CD14-positive monocyte (primary cell): ENCODE data around the gene PSPH. TPM values are rescaled to one million over a fixed set of nuclear protein-coding genes. Genes with fewer than 3 reads are reported as not detected.
A peak's percentile ranks its signal among the peaks of the same experiment; 100 is the strongest.

Experiments used
- DNase-seq, 3 donors: peaks; one replicate each; pipeline ENCODE4 v3.0.0-alpha.2; 2011 to 2022
- H2AFZ ChIP-seq: 2 replicates; pipeline ENCODE4 v1.6.0; 2012; ENCODE audit warnings: mild to moderate bottlenecking, low read depth, low read length, inconsistent platforms; ENCODE audit not compliant: insufficient read depth, poor library complexity, severe bottlenecking
- H3K27ac ChIP-seq, 2 donors: 1 replicate in 1 of 2; 2 replicates in 1 of 2; pipeline ENCODE4 v1.5.1; 2012 to 2013; ENCODE audit warnings: low read length in 2 of 2, control low read depth in 1 of 2, inconsistent platforms in 1 of 2, low read depth in 1 of 2, mild to moderate bottlenecking in 1 of 2
- H3K27me3 ChIP-seq, 2 donors: one replicate each; pipeline versions ENCODE4 v1.6.0 to v1.6.1; 2011 to 2013; ENCODE audit warnings: low read length in 2 of 2; ENCODE audit not compliant: control insufficient read depth in 2 of 2, insufficient read depth in 2 of 2
- H3K36me3 ChIP-seq, 2 donors: replicated peaks in 1 of 2; 1 replicate in 1 of 2; 2 replicates in 1 of 2; pipeline versions ENCODE4 v1.5.1 to v1.6.1; 2012 to 2013; ENCODE audit warnings: low read length in 2 of 2, control low read depth in 1 of 2, inconsistent platforms in 1 of 2, mild to moderate bottlenecking in 1 of 2; ENCODE audit not compliant: insufficient read depth in 2 of 2, control insufficient read depth in 1 of 2
- H3K4me1 ChIP-seq, 2 donors: 1 replicate in 1 of 2; 2 replicates in 1 of 2; pipeline versions ENCODE4 v1.5.1 to v1.6.1; 2012 to 2013; ENCODE audit warnings: low read length in 2 of 2, control low read depth in 1 of 2, inconsistent platforms in 1 of 2, mild to moderate bottlenecking in 1 of 2, moderate library complexity in 1 of 2; ENCODE audit not compliant: insufficient read depth in 2 of 2, control insufficient read depth in 1 of 2
- H3K4me2 ChIP-seq: replicated peaks from 2 replicates; pipeline ENCODE3; 2012; ENCODE audit warnings: low read length, moderate library complexity, mild to moderate bottlenecking; ENCODE audit not compliant: poor library complexity, severe bottlenecking; ENCODE audit errors: extremely low read depth
- H3K4me3 ChIP-seq, 3 experiments: fragments of 200-600 bp in 1 of 3; sonication (generic) in 1 of 3; replicated peaks in 1 of 3; 1 replicate in 2 of 3; 2 replicates in 1 of 3; pipeline ENCODE4 v1.5.1; 2011 to 2013; ENCODE audit warnings: low read length in 3 of 3, mild to moderate bottlenecking in 3 of 3, control low read depth in 2 of 3, low read depth in 2 of 3, inconsistent platforms in 1 of 3, moderate library complexity in 1 of 3
- H3K79me2 ChIP-seq: 2 replicates; pipeline ENCODE4 v1.6.0; 2012; ENCODE audit warnings: mild to moderate bottlenecking, control low read depth, inconsistent platforms, low read length, moderate library complexity; ENCODE audit not compliant: insufficient read depth
- H3K9ac ChIP-seq: 2 replicates; pipeline ENCODE4 v1.6.0; 2017; ENCODE audit warnings: low read length, mild to moderate bottlenecking; ENCODE audit not compliant: insufficient read depth, poor library complexity, severe bottlenecking
- H3K9me3 ChIP-seq, 2 donors: replicated peaks in 1 of 2; 1 replicate in 1 of 2; 2 replicates in 1 of 2; pipeline versions ENCODE4 v1.5.1 to v1.6.1; 2012 to 2013; ENCODE audit warnings: low read length in 2 of 2, control low read depth in 1 of 2; ENCODE audit not compliant: control insufficient read depth in 1 of 2, insufficient read depth in 1 of 2
- H4K20me1 ChIP-seq: 2 replicates; pipeline ENCODE4 v1.6.0; 2012; ENCODE audit warnings: mild to moderate bottlenecking, low read length, control low read depth, moderate library complexity; ENCODE audit not compliant: insufficient read depth
- H3K27ac Mint-ChIP-seq, 7 donors: one replicate each; pipeline ENCODE4 v1.8.0; 2020; ENCODE audit warnings: mild to moderate bottlenecking in 7 of 7, mixed read lengths in 7 of 7, moderate library complexity in 6 of 7, inconsistent platforms in 2 of 7
- H3K27me3 Mint-ChIP-seq, 3 donors: one replicate each; pipeline ENCODE4 v1.8.0; 2021 to 2022; ENCODE audit warnings: low read depth in 3 of 3, mild to moderate bottlenecking in 3 of 3, mixed read lengths in 3 of 3, moderate library complexity in 3 of 3, inconsistent platforms in 1 of 3
- H3K36me3 Mint-ChIP-seq, 2 donors: one replicate each; pipeline ENCODE4 v1.8.0; 2020; ENCODE audit warnings: mixed read lengths in 2 of 2, inconsistent platforms in 1 of 2, mild to moderate bottlenecking in 1 of 2
- H3K4me1 Mint-ChIP-seq: one replicate; pipeline ENCODE4 v1.8.0; 2020; ENCODE audit warnings: mild to moderate bottlenecking, mixed read lengths
- H3K4me3 Mint-ChIP-seq, 2 donors: one replicate each; pipeline ENCODE4 v1.8.0; 2020; ENCODE audit warnings: mild to moderate bottlenecking in 2 of 2, mixed read lengths in 2 of 2, moderate library complexity in 1 of 2
- H3K9me3 Mint-ChIP-seq, 7 donors: one replicate each; pipeline ENCODE4 v1.8.0; 2020 to 2022; ENCODE audit warnings: mixed read lengths in 7 of 7, mild to moderate bottlenecking in 6 of 7, moderate library complexity in 6 of 7, inconsistent platforms in 2 of 7
- WGBS: methylation state at CpG from one replicate; pipeline ENCODE4 v1.1.5; 2013; ENCODE audit warnings: missing lambda C conversion rate; ENCODE audit not compliant: insufficient coverage; 5-methylcytosine and 5-hydroxymethylcytosine counted together
- intact Hi-C, 2 donors: fragments of 100-400 bp; cut with micrococcal nuclease; formaldehyde crosslinking; loops; one replicate each; pipeline versions ENCODE4 v1.15.0 to v1.15.1; 2023
- polyA plus RNA-seq, 3 donors: library from polyadenylated mRNA; depleted of rRNA in 1 of 3; unstranded in 2 of 3; stranded (reverse) in 1 of 3; fragments of 300-500 nt in 2 of 3; fragments of >200 nt in 1 of 3; fragmentation: Illumina TruSeq in 2 of 3; gene quantifications; 1 replicate in 2 of 3; 2 replicates in 1 of 3; pipeline ENCODE4 v1.2.3, GENCODE V29; 2012 to 2021
- TF ChIP-seq, protein P1 (sequence below): fragments of 200-600 bp; IDR thresholded peaks from one replicate; pipeline ENCODE4 v1.8.0; 2022; ENCODE audit warnings: antibody characterized with exemption, mild to moderate bottlenecking

Gene PSPH
- polyA plus RNA-seq, 3 donors = 1.7 to 6.7 (median 5.3) TPM

GRCh38 chr7:55983537-55983936, 67.7 kb downstream of the PSPH start:
- peaks cover 58 to 86% of the 10 kb centered on the region in 2 donors for H3K36me3 Mint-ChIP-seq
- DNase-seq = no peak
- Histone ChIP-seq H3K27ac (no peak overlapping the region), H3K4me1 (no peaks in the 10 kb centered on the region), H3K36me3 (peaks cover 81 to 99% of the 10 kb centered on the region in 2 donors), H3K27me3 (no peaks in the 10 kb centered on the region), H3K9me3 (no peaks in the 10 kb centered on the region), H4K20me1 (no peaks in the 10 kb centered on the region), H3K4me2 (no peak overlapping the region), H3K79me2 (no peaks in the 10 kb centered on the region), H3K9ac (no peak overlapping the region), H3K4me3 (no peak overlapping the region), H2AFZ (no peak overlapping the region)
- intact Hi-C loops = no loop called here
- H3K4me3 Mint-ChIP-seq = no peak overlapping the region
- H3K27me3 Mint-ChIP-seq = peaks cover 0 to under 1% (median 0%) of the 10 kb centered on the region in 3 donors
- H3K4me1 Mint-ChIP-seq = no peaks in the 10 kb centered on the region
- no CpG with 5 or more reads among the region's 3 CpGs for WGBS
- no peak overlapping the region for H3K27ac Mint-ChIP-seq
- TF ChIP-seq, protein P1, sequence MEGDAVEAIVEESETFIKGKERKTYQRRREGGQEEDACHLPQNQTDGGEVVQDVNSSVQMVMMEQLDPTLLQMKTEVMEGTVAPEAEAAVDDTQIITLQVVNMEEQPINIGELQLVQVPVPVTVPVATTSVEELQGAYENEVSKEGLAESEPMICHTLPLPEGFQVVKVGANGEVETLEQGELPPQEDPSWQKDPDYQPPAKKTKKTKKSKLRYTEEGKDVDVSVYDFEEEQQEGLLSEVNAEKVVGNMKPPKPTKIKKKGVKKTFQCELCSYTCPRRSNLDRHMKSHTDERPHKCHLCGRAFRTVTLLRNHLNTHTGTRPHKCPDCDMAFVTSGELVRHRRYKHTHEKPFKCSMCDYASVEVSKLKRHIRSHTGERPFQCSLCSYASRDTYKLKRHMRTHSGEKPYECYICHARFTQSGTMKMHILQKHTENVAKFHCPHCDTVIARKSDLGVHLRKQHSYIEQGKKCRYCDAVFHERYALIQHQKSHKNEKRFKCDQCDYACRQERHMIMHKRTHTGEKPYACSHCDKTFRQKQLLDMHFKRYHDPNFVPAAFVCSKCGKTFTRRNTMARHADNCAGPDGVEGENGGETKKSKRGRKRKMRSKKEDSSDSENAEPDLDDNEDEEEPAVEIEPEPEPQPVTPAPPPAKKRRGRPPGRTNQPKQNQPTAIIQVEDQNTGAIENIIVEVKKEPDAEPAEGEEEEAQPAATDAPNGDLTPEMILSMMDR = no peak
- no peaks in the 10 kb centered on the region for H3K9me3 Mint-ChIP-seq

GRCh38 chr7:55980266-55980665, 71.0 kb downstream of the PSPH start:
- H3K4me3 Mint-ChIP-seq = no peak overlapping the region

More at GRCh38 chr7:55980266-55980665, 71.0 kb downstream of the PSPH start:
- peaks cover 72 to 78% of the 10 kb centered on the region in 2 donors for H3K36me3 ChIP-seq
- H3K27me3 ChIP-seq = no peaks in the 10 kb centered on the region
- peaks cover 53 to 77% of the 10 kb centered on the region in 2 donors for H3K36me3 Mint-ChIP-seq
- no peak overlapping the region for H3K4me2 ChIP-seq
- H3K9me3 Mint-ChIP-seq = no peaks in the 10 kb centered on the region
- peak overlapping the region in 1 of 7 donors; percentile 78 for H3K27ac Mint-ChIP-seq
- no peak overlapping the region for H3K9ac ChIP-seq
- no peaks in the 10 kb centered on the region for H3K27me3 Mint-ChIP-seq
- no peak overlapping the region for H3K27ac ChIP-seq
- no peak overlapping the region for H2AFZ ChIP-seq
- no peak for DNase-seq
- H3K4me1 Mint-ChIP-seq = no peaks in the 10 kb centered on the region
- H3K79me2 ChIP-seq = peaks cover 10% of the 10 kb centered on the region
- intact Hi-C loops = no loop called here
- TF ChIP-seq, protein P1 = no peak
- H3K4me1 ChIP-seq = no peaks in the 10 kb centered on the region
- no peaks in the 10 kb centered on the region for H3K9me3 ChIP-seq
- no peak overlapping the region for H3K4me3 ChIP-seq
- WGBS = 100% methylated on average over 2 of the region's 3 CpGs
- H4K20me1 ChIP-seq = peaks cover 21% of the 10 kb centered on the region
